Right lobe of liver (tissue), 4 donors: ENCODE data around the gene NETO1.

Experiments
- POLR2A ChIP-seq: fragments of 450-650 bp; IDR thresholded peaks from one replicate; pipeline ENCODE4 v1.6.1; 2017; ENCODE audit warnings: antibody characterized with exemption, mild to moderate bottlenecking
- TF ChIP-seq, protein P1 (sequence below), 4 donors: fragments of 200-600 bp in 3 of 4; fragments of 450-650 bp in 1 of 4; IDR thresholded peaks; one replicate each; pipeline versions ENCODE4 v1.5.1 to v1.8.0; 2016 to 2022; ENCODE audit warnings: antibody characterized with exemption in 4 of 4, mild to moderate bottlenecking in 2 of 4
- donor health status: DM: no; HTN: no; CAD: no.
- donor health status: DM: no; HTN: no; CAD: no.
- donor health status: DM: no; HTN: yes; CAD: no.

DNA sequence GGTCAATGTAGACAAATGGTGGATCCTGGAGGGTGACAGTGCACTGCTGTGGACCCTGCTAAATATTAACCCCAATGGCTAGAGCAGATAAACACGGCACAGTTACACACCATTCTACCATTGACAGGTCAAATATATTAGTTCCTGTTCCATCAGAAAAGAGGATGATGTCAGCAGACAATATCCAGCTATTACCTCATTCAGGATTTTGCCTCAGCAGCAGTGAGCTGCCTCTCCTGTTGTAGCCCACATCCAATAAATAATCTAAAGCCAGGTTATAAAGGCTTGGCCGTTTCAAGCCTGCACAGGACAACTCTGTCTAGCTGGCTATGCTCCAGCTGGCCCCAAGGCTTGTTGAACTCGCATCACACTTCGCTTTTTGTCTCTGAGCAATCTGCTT, 31.6 kb upstream of the NETO1 start:
- TF ChIP-seq POLR2A, result no peak
- TF ChIP-seq, protein P1, sequence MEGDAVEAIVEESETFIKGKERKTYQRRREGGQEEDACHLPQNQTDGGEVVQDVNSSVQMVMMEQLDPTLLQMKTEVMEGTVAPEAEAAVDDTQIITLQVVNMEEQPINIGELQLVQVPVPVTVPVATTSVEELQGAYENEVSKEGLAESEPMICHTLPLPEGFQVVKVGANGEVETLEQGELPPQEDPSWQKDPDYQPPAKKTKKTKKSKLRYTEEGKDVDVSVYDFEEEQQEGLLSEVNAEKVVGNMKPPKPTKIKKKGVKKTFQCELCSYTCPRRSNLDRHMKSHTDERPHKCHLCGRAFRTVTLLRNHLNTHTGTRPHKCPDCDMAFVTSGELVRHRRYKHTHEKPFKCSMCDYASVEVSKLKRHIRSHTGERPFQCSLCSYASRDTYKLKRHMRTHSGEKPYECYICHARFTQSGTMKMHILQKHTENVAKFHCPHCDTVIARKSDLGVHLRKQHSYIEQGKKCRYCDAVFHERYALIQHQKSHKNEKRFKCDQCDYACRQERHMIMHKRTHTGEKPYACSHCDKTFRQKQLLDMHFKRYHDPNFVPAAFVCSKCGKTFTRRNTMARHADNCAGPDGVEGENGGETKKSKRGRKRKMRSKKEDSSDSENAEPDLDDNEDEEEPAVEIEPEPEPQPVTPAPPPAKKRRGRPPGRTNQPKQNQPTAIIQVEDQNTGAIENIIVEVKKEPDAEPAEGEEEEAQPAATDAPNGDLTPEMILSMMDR (IDR thresholded peaks at IDR 0.05), result no peak
